Aorta (tissue), 5 donors: Measurements from ENCODE around the gene STIM2. TPM values are rescaled to one million over a fixed set of nuclear protein-coding genes. Genes with fewer than 3 reads are reported as not detected.
"Not testable (repeated sequence)": the region's sequence is repeated elsewhere in the genome, so short reads cannot be mapped to it uniquely, and the experiment has no call there.

Experiments
- ATAC-seq: fragments of 200-7000 bp; cut with Tn5 transposase; one replicate; pipeline ENCODE4 v1.9.1; 2022; ENCODE audit warnings: moderate library complexity; ENCODE audit not compliant: low FRiP score
- DNase-seq, 2 donors: peaks; one replicate each; pipeline ENCODE4 v3.0.0-alpha.2; 2020
- H3K27ac ChIP-seq, 2 donors: one replicate each; pipeline ENCODE4 v1.5.1; 2013; ENCODE audit warnings: low read length in 2 of 2, mild to moderate bottlenecking in 2 of 2, moderate library complexity in 2 of 2, control low read depth in 1 of 2, inconsistent platforms in 1 of 2, low read depth in 1 of 2
- H3K27me3 ChIP-seq, 2 donors: one replicate each; pipeline ENCODE4 v1.6.1; 2013; ENCODE audit warnings: control low read depth in 1 of 2, low read length in 1 of 2, mild to moderate bottlenecking in 1 of 2, moderate library complexity in 1 of 2; ENCODE audit not compliant: insufficient read depth in 2 of 2, control insufficient read depth in 1 of 2
- H3K36me3 ChIP-seq, 2 donors: one replicate each; pipeline ENCODE4 v1.6.1; 2013; ENCODE audit warnings: control low read depth in 1 of 2, low read length in 1 of 2, mild to moderate bottlenecking in 1 of 2; ENCODE audit not compliant: insufficient read depth in 2 of 2, control insufficient read depth in 1 of 2
- H3K4me1 ChIP-seq, 2 donors: one replicate each; pipeline ENCODE4 v1.6.1; 2013; ENCODE audit warnings: low read length in 2 of 2, control low read depth in 1 of 2, mild to moderate bottlenecking in 1 of 2, moderate library complexity in 1 of 2; ENCODE audit not compliant: insufficient read depth in 2 of 2, control insufficient read depth in 1 of 2
- H3K4me3 ChIP-seq, 2 donors: one replicate each; pipeline ENCODE4 v1.5.1; 2013; ENCODE audit warnings: low read length in 2 of 2, control low read depth in 1 of 2, mild to moderate bottlenecking in 1 of 2
- H3K9me3 ChIP-seq: one replicate; pipeline ENCODE4 v1.6.1; 2013; ENCODE audit warnings: mild to moderate bottlenecking, low read length; ENCODE audit not compliant: control insufficient read depth
- WGBS, 2 donors: extraction: QIAGEN DNeasy Blood & Tissue Kit; methylation state at CpG; one replicate each; pipeline ENCODE4 v1.1.7; 2013; 5-methylcytosine and 5-hydroxymethylcytosine counted together
- intact Hi-C, 2 donors: fragments of 100-400 bp; cut with DNase I; formaldehyde crosslinking; loops; one replicate each; pipeline versions ENCODE4 v1.14.2 to v1.15.0; 2022
- polyA plus RNA-seq, 2 donors: library from polyadenylated mRNA; stranded (reverse); fragments of 200-250 nt; gene quantifications; one replicate each; pipeline ENCODE4 v1.2.3, GENCODE V29; 2013
- total RNA-seq, 2 donors: library from RNA; stranded (reverse); fragmentation: NEBNext Ultra II Directional; extraction: Animal tissue kit (Norgen Biotek cat#: 25700); gene quantifications; one replicate each; pipeline ENCODE4 v1.2.1, GENCODE V29; 2021
- donor health status: healthy with polysubstance abuse.
- donor health status: Bipolar disorder and iron deficiency.
- donor health status: DM: no; HTN: no; CAD: no.
- donor health status: DM: no; HTN: no; CAD: no.
- donor health status: DM: yes; HTN: yes; CAD: no.

The STIM2 gene
- total and polyA plus RNA-seq, 4 donors: 5.0 to 31.2 (median 12.7) TPM

DNA sequence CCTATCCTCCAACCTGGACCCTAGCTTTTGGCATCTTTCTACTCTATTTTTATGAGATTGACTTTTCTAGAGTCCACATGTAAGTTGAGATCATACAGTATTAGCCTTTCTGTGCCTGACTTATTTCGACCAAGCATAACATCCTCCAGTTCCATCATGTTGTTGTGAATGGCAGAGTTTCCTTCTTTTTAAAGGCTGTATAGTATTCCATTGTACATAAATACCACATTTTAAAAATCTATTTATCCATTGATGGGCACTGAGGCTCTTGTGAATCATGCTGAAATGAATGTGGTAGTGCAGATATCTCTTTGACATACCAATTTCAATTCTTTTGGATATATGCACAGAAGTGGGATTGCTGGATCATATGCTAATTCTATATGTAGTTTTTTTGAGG is 40.3 kb upstream of the STIM2 start:
- no peak for DNase-seq
- Histone ChIP-seq H3K4me3 (no peak overlapping the region), H3K27me3 (no peaks in the 10 kb centered on the region), H3K9me3 (peaks cover 2% of the 10 kb centered on the region), H3K36me3 (no peaks in the 10 kb centered on the region), H3K4me1 (no peaks in the 10 kb centered on the region), H3K27ac (no peak overlapping the region)
- 88 to 93% methylated on average over 1 of the region's 1 CpG for WGBS, 2 donors
- intact Hi-C loops: no loop called here
- ATAC-seq: no peak

DNA sequence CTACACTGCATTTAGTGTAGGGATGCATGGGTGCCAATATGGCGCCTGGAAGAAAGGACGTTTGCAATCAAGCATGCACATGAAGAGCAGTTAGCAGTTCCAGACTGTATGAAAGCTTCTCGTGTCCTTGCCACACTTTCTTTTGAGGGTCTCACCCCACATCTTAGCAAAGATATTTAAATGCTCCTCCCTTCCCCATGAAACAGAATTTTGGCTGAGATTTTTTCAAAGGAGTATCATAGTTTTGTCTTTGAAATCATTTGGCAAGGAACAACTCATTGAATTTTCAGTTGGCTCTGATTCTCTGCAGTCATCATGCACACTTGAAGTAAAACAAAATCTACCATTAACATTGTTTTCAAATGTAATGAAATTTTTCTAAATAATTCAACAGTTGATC is 39.6 kb upstream of the STIM2 start:
- ATAC-seq (no peak), DNase-seq (no peak)
- Histone ChIP-seq H3K9me3 (peaks cover 2% of the 10 kb centered on the region), H3K36me3 (no peaks in the 10 kb centered on the region), H3K27me3 (no peaks in the 10 kb centered on the region), H3K27ac (no peak overlapping the region), H3K4me3 (no peak overlapping the region), H3K4me1 (no peaks in the 10 kb centered on the region)
- intact Hi-C loops: no loop called here
- 85 to 92% methylated on average over 3 of the region's 3 CpGs for WGBS, 2 donors

DNA sequence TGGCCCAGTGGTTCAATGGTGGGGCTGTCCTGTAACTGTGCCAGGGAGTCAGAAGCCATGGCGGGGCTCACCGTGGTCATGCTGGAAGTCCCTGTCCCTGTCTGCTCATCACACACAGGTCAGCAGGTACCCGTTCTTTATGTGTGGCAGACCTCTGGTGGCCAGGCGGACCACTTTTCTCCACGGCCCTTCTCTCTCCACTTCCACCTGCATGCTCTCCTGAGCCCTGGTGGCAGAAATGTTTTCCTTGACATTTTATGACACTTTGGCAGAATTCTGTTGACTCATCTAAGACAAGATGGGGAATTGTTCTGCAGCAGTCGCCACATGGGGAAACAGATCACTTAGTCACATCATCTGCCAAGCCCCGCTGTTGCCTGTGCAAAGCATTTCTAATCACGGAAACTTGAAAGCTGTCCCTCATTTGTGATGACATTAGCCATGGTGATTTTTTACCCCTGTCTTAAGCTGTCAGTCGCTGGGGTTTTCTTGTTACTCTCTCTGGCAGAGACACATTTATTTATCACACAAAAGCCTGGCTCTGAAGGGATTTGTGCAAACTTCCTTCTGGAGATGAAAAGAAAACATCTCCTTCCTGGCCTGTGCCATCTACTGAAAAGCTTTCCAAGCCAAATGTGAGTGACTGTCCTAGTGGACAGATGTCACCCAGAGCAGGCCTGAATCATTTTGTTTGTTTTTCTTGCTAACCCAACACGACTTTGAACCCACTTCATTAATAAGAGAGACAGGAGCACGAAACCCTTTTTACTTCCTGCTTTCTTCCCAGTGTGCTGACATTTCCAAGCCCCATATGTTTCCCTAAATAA is 38.8 kb upstream of the STIM2 start:
- Histone ChIP-seq H3K4me1 (no peaks in the 10 kb centered on the region), H3K27me3 (no peaks in the 10 kb centered on the region)

DNA sequence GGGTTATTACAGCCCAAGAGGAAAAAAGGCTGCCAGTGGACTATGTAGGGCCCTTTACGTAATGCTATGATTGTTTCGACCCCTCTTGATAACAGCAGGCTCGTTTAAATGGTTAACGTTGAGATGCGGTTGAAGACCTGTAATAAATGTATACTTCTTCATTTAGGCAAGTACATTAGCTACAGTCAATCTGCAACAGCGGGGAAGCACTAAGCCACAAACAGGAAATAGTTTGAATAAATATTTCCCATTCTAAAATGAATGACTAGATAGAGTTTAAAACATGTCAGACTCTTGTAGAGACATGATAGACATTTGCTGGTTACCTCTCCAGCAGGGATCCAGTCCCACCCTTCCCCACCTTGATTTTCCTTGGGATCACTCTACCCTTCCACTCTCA is 38.1 kb upstream of the STIM2 start:
- ATAC-seq (no peak), DNase-seq (no peak)
- intact Hi-C loops: no loop called here
- WGBS, 2 donors: 72 to 85% methylated on average over 6 of the region's 6 CpGs
- no peaks in the 10 kb centered on the region for H3K27me3 ChIP-seq
- H3K36me3 ChIP-seq: no peaks in the 10 kb centered on the region
- no peak overlapping the region for H3K4me3 ChIP-seq
- H3K27ac ChIP-seq: no peak overlapping the region
- H3K4me1 ChIP-seq: no peaks in the 10 kb centered on the region
- H3K9me3 ChIP-seq: peaks cover 2% of the 10 kb centered on the region

More for the DNA sequence above, 38.8 kb upstream of the STIM2 start:
- H3K36me3 ChIP-seq: no peaks in the 10 kb centered on the region
- no peak for ATAC-seq
- 61 to 75% methylated on average over 11 of the region's 11 CpGs for WGBS, 2 donors
- H3K27ac ChIP-seq: no peak overlapping the region
- intact Hi-C loops: no loop called here
- DNase-seq: no peak
- peaks cover 2% of the 10 kb centered on the region for H3K9me3 ChIP-seq
- H3K4me3 ChIP-seq: no peak overlapping the region

DNA sequence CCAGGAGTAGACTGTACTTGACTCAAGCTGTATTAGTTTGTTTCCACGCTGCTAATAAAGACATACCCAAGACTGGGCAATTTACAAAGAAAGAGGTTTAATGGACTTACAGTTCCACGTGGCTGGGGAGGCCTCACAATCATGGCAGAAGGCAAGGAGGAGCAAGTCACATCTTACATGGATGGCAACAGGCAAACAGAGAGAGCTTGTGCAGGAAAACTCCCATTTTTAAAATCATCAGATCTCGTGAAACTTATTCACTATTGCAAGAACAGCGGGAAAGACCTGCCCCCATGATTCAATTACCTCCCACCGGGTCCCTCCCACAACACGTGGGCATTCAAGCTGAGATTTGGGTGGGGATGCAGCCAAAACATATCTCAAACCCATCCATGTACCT is 37.7 kb upstream of the STIM2 start:
- H3K27me3 ChIP-seq, H3K4me3 ChIP-seq, H3K27ac ChIP-seq, H3K9me3 ChIP-seq, intact Hi-C loops, H3K36me3 ChIP-seq, H3K4me1 ChIP-seq, ATAC-seq, DNase-seq: not testable (repeated sequence)
- WGBS, 2 donors: 91 to 93% methylated on average over 6 of the region's 6 CpGs

DNA sequence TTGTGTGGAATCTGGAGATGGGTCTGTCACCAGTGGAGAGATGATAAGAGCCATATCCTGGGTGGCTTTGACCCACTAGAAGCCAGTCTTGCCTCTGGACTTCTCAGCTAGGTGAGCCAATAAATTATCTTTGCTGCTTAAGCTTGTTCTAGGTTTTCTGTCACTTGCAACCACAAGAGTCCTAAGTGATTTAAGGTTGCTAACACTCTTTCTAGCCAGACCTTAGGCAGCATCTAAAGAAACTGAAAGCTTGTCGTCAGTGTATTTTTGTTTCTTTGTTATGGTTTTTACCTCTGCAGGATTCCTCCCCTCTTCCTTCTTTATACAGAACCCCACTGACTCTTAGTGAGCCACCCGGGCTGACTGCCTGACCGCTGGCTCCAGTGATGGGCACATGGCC is 37.1 kb upstream of the STIM2 start:
- WGBS, 2 donors: 53 to 69% methylated on average over 3 of the region's 3 CpGs
- Histone ChIP-seq H3K27me3 (no peaks in the 10 kb centered on the region), H3K27ac (no peak overlapping the region), H3K36me3 (no peaks in the 10 kb centered on the region), H3K4me3 (no peak overlapping the region), H3K9me3 (peaks cover 2% of the 10 kb centered on the region), H3K4me1 (no peaks in the 10 kb centered on the region)
- ATAC-seq: no peak
- intact Hi-C loops: no loop called here
- no peak for DNase-seq

DNA sequence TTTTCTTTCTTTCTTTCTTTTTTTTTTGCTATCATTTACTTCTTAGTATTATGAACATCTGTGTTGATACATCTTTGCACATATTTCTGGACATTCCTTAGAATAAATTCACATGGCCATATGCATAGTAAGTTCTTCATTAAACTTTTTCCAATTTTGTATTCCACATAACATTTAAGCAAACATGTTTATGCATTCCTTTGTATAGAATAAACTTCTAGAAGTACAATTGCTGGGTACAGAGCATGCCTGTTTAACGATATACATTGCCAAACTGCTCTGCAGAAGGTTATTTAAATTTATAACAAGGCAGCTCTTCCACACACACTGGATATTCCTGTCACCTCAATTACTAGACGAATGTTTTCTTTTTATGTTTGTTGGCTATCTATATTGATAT is 36.0 kb upstream of the STIM2 start:
- Histone ChIP-seq H3K4me3 (no peak overlapping the region), H3K36me3 (no peaks in the 10 kb centered on the region), H3K27me3 (no peaks in the 10 kb centered on the region), H3K9me3 (peaks cover 2% of the 10 kb centered on the region), H3K4me1 (no peaks in the 10 kb centered on the region), H3K27ac (no peak overlapping the region)
- no peak for DNase-seq
- intact Hi-C loops: no loop called here
- 87 to 93% methylated on average over 2 of the region's 2 CpGs for WGBS, 2 donors
- no peak for ATAC-seq

DNA sequence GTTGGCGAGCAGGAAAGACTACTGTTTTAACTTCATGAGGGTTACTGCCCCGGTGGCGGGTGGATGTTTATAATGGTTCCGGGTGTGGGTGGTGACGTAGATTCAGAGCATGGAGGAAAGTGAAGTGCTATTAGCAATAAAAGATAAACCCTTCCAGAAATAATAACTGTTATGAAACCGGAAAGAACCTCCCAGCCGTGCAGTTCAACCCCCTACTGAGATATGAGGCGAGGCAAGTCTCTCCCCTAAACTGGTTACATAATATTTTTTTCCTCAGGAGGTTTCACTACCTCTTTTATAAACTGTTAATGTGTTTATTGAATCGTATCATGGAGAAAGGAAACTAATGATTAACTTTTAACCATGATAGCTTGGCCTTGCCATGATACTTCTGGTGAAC is 33.9 kb upstream of the STIM2 start:
- no peak overlapping the region for H3K27ac ChIP-seq
- H3K9me3 ChIP-seq: peaks cover 2% of the 10 kb centered on the region
- no peaks in the 10 kb centered on the region for H3K36me3 ChIP-seq
- H3K4me1 ChIP-seq: no peaks in the 10 kb centered on the region
- ATAC-seq: peak; percentile 46
- no peaks in the 10 kb centered on the region for H3K27me3 ChIP-seq
- no peak for DNase-seq
- intact Hi-C loops: no loop called here
- H3K4me3 ChIP-seq: no peak overlapping the region
- WGBS, 2 donors: 74 to 79% methylated on average over 9 of the region's 9 CpGs

DNA sequence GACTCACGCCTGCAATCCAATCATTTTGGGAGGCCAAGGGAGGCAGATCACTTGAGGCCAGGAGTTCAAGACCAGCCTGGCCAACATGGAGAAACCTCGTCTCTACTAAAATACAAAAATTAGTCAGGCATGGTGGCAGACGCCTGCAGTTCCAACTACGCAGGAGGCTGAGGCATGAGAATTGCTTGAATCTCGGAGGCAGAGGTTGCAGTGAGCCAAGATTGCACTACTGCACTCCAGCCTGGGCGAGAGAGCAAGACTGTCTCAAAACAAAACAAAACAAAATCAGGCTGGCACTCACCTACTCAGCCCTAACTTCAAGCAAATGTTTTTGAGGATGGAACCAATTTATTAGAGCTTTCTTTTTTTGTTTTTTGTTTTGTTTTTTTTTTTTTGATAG is 33.3 kb upstream of the STIM2 start:
- H3K4me3 ChIP-seq, intact Hi-C loops, H3K4me1 ChIP-seq, H3K9me3 ChIP-seq, H3K27me3 ChIP-seq, H3K36me3 ChIP-seq, DNase-seq, ATAC-seq, H3K27ac ChIP-seq: not testable (repeated sequence)
- WGBS, 2 donors: 93 to 94% methylated on average over 6 of the region's 6 CpGs
